Measurements from ENCODE around the gene TRAF3. TPM values are rescaled to one million over a fixed set of nuclear protein-coding genes. Genes with fewer than 3 reads are reported as not detected.
A peak's percentile ranks its signal among the peaks of the same experiment; 100 is the strongest.

The TRAF3 gene
- total RNA-seq, 2 experiments from 2014 or later = 28.9 to 31.0 TPM

GRCh38 chr14:102949062-102949800, 172.0 kb downstream of the TRAF3 start:
- no peaks in the 10 kb centered on the region for H3K9me3 Mint-ChIP-seq (ENCODE audit: insufficient read depth)
- H3K27ac Mint-ChIP-seq = peak overlapping the region; percentile 58
- H3K4me1 Mint-ChIP-seq (ENCODE audit: low read depth) = peaks cover 31% of the 10 kb centered on the region
- ChIA-PET CTCF (interaction anchor here (1.3 to 1.5 kb wide), 2 partner anchors 21 to 255 kb away, joined by 3 read pairs; no protein-coding TSS in a partner anchor), POLR2A (no interaction called here)
- no peak overlapping the region for H3K4me3 Mint-ChIP-seq
- H3K27me3 Mint-ChIP-seq (ENCODE audit: low read depth) = no peaks in the 10 kb centered on the region
- no peaks in the 10 kb centered on the region for H3K36me3 Mint-ChIP-seq (ENCODE audit: low read depth)
- DNase-seq = peak; percentile 63
- peak; percentile 80 for ATAC-seq

- no peaks in the 10 kb centered on the region for H3K9me3 Mint-ChIP-seq (ENCODE audit: insufficient read depth)
- no peaks in the 10 kb centered on the region for H3K27me3 Mint-ChIP-seq (ENCODE audit: low read depth)
- H3K36me3 Mint-ChIP-seq (ENCODE audit: low read depth) = no peaks in the 10 kb centered on the region
- H3K27ac Mint-ChIP-seq = peak overlapping the region; percentile 58
- H3K4me1 Mint-ChIP-seq (ENCODE audit: low read depth) = peaks cover 31% of the 10 kb centered on the region
- POLR2A ChIA-PET = no interaction called here
- no peak for DNase-seq
- no peak overlapping the region for H3K4me3 Mint-ChIP-seq
- CTCF ChIA-PET = interaction anchor here (1.3 to 1.5 kb wide), 2 partner anchors 21 to 256 kb away, joined by 3 read pairs; no protein-coding TSS in a partner anchor
- no peak for ATAC-seq
Observed at GRCh38 chr14:102949801-102950451, 172.7 kb downstream of the TRAF3 start.

DNA sequence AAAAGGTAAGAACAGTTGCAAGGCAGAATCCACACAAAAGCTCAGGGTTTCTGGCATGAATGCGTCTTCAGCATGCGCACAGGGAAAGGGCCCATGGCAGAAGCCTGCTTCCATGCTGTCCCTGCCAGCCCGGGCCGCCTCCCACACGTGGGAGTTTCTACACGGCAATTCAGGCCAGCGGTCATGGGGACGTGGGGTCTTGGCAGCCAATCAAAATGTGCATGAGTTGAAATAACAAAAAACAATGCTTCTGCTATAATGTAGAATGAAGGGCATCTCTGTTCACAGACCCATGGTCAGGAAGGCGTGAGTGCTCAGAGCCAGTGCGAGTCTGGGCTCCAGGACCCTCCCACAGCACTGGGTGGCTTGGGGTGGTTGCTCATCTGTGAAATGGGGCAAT, 173.8 kb downstream of the TRAF3 start:
- no peaks in the 10 kb centered on the region for H3K36me3 Mint-ChIP-seq (ENCODE audit: low read depth)
- CTCF ChIA-PET = interaction anchor here (0.7 kb wide), 1 partner anchor 16 kb away, joined by 3 read pairs; no protein-coding TSS in a partner anchor
- ATAC-seq (no peak), DNase-seq (no peak)
- H3K27ac Mint-ChIP-seq = no peak overlapping the region
- H3K4me1 Mint-ChIP-seq (ENCODE audit: low read depth) = peaks cover 31% of the 10 kb centered on the region
- no peaks in the 10 kb centered on the region for H3K9me3 Mint-ChIP-seq (ENCODE audit: insufficient read depth)
- no peak overlapping the region for H3K4me3 Mint-ChIP-seq
- POLR2A ChIA-PET = no interaction called here
- H3K27me3 Mint-ChIP-seq (ENCODE audit: low read depth) = no peaks in the 10 kb centered on the region

DNA sequence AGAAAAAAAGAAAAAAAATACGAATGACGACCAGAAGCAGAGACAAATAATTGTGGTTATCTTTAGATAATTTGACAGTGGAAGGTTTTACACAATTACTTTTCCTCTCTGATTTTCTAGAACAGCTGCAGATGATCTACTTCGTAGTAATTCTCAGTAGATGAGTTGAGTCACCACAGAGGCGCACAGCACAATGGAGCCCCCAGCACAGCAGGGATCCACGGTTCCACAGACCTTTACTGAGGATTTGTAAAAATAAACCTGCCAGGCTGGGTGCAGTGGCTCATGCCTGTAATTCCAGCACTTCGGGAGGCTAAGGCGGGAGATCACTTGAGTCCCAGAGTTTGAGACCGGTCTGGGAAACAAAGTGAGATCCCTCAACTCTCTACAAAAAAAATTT, 174.6 kb downstream of the TRAF3 start:
- H3K4me3 Mint-ChIP-seq = no peak overlapping the region
- no peak for DNase-seq
- POLR2A ChIA-PET = no interaction called here
- H3K4me1 Mint-ChIP-seq (ENCODE audit: low read depth) = peaks cover 25% of the 10 kb centered on the region
- H3K9me3 Mint-ChIP-seq (ENCODE audit: insufficient read depth) = no peaks in the 10 kb centered on the region
- no peaks in the 10 kb centered on the region for H3K27me3 Mint-ChIP-seq (ENCODE audit: low read depth)
- CTCF ChIA-PET = no interaction called here
- H3K36me3 Mint-ChIP-seq (ENCODE audit: low read depth) = no peaks in the 10 kb centered on the region
- ATAC-seq = no peak
- H3K27ac Mint-ChIP-seq = no peak overlapping the region

DNA sequence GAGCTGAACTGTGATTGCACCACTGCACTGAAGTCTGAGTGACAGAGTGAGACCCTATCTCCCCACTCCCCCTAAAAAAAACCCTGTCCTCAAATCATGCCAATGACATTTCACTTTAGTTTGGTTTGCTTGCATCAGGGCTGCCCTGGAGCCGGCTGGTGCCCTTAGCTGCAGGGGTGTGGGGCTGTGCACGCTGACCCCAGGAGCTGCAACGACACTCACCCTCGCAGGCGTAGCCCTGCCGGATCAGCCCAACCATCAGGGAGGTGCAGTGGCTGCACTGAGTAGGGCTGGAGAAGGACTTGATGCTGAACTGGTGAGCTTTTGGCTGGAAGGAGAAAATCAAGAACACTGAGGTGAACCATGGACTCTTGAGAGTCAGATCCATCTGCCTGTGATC, 175.0 kb downstream of the TRAF3 start:
- Mint-ChIP-seq H3K27ac (no peak overlapping the region), H3K4me3 (no peak overlapping the region), H3K4me1 (ENCODE audit: low read depth) (peaks cover 20% of the 10 kb centered on the region), H3K27me3 (ENCODE audit: low read depth) (no peaks in the 10 kb centered on the region), H3K36me3 (ENCODE audit: low read depth) (no peaks in the 10 kb centered on the region), H3K9me3 (ENCODE audit: insufficient read depth) (no peaks in the 10 kb centered on the region)
- no peak for ATAC-seq
- CTCF ChIA-PET = no interaction called here
- POLR2A ChIA-PET = no interaction called here
- DNase-seq = no peak

DNA sequence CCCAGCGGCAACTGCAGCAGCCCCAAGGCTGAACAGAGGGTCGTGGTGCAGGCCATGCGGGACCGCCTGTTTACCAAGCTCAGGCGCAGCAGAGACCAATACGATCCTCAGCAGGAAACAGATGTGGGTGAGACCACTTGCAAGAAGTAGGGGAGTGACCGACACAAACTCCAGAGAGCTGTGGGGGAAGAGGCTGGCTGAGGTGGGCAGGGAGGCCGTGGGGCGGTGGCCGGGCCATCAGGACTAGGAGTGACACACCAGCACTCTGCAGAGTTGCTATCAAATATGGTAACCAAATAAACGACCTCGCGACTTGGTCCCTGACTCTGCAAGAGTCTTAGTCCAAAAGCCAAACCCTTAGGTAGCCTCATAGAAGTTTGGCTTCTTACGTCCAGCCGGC, 175.9 kb downstream of the TRAF3 start:
- DNase-seq (no peak), ATAC-seq (no peak)
- no peaks in the 10 kb centered on the region for H3K36me3 Mint-ChIP-seq (ENCODE audit: low read depth)
- ChIA-PET CTCF (no interaction called here), POLR2A (interaction anchor here (0.7 kb wide), 1 partner anchor 38 kb away, joined by 4 read pairs; no protein-coding TSS in a partner anchor)
- no peak overlapping the region for H3K27ac Mint-ChIP-seq
- peaks cover 14% of the 10 kb centered on the region for H3K4me1 Mint-ChIP-seq (ENCODE audit: low read depth)
- H3K27me3 Mint-ChIP-seq (ENCODE audit: low read depth) = no peaks in the 10 kb centered on the region
- no peak overlapping the region for H3K4me3 Mint-ChIP-seq
- no peaks in the 10 kb centered on the region for H3K9me3 Mint-ChIP-seq (ENCODE audit: insufficient read depth)

DNA sequence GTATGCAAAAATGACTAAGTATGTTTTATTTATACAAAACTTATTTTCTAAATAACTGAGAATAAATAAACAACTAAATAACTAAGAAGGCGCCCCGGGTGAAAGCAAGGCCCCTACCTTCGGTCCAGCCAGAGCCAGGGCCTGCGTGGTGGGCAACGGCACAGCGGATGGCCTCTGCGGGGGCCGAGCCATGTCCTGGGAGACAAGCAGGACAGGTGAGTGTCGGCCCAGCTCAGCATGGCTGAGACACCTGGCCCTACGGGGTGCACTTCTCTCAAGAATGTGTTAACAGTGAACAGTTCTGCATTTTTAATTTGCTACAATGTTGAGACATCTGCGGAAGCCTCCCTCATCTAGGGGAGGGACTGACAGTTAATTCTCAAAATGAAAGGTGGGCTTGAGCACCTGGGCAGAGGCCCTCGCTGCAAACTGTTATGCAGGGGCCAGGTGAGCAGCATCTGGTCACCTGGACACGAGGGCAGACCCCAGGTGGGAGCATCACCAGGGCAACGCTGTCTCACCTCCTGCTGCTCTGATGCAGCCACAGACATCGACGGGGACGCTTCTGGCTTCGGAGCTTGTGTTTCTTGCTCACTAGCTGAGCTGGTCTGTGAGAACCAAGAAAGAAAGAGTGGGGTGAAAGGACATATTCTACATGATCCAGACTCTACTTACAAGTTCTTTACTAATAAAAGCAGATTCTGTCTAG, 177.0 kb downstream of the TRAF3 start:
- CTCF ChIA-PET = no interaction called here
- ATAC-seq (no peak), DNase-seq (no peak)
- Mint-ChIP-seq H3K4me1 (ENCODE audit: low read depth) (peaks cover 7% of the 10 kb centered on the region), H3K9me3 (ENCODE audit: insufficient read depth) (no peaks in the 10 kb centered on the region), H3K27me3 (ENCODE audit: low read depth) (no peaks in the 10 kb centered on the region), H3K36me3 (ENCODE audit: low read depth) (no peaks in the 10 kb centered on the region), H3K27ac (no peak overlapping the region), H3K4me3 (no peak overlapping the region)
- POLR2A ChIA-PET = interaction anchor here (0.7 kb wide), 1 partner anchor 37 kb away, joined by 4 read pairs; no protein-coding TSS in a partner anchor

DNA sequence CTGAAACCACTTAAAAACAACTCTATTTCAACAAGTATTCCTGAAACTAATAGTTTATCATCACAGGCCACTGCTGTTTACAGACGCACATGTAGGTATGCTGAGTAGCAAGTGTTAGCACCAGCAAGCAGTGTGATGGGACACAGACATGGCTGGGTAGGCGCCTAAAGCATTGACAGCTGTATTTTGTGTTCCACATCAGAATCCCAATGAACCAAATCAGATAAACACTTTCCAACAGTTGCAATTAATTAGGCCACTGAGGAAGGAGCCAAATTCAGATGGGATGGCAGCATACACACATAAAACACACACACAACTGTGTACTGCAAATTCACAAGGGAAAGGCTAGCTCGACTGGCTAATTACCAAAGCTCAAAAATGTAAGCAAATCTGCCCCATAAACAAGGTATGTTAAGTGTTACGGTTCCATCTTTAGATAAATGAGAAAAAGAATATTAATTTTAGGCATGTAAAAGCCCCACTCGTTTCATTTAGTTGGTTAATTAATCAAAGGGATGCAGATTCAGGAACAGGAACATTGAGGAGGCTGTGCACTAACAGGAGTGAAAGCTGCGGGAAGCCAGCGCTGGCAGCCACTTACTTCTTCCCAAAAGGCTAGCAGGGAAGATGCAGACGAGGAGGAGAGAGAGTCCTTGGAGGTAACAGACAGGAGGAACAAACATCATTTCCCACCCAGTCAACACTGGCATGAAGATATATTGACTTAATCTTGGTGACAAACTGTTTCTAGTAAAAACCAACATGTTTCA, 178.6 kb downstream of the TRAF3 start:
- Mint-ChIP-seq H3K4me3 (no peak overlapping the region), H3K9me3 (ENCODE audit: insufficient read depth) (no peaks in the 10 kb centered on the region), H3K27me3 (ENCODE audit: low read depth) (no peaks in the 10 kb centered on the region), H3K36me3 (ENCODE audit: low read depth) (no peaks in the 10 kb centered on the region), H3K4me1 (ENCODE audit: low read depth) (no peaks in the 10 kb centered on the region), H3K27ac (no peak overlapping the region)
- ChIA-PET CTCF (no interaction called here), POLR2A (no interaction called here)
- DNase-seq (no peak), ATAC-seq (no peak)

GRCh38 chr14:102957222-102957621, 180.0 kb downstream of the TRAF3 start:
- no peaks in the 10 kb centered on the region for H3K9me3 Mint-ChIP-seq (ENCODE audit: insufficient read depth)
- no peaks in the 10 kb centered on the region for H3K36me3 Mint-ChIP-seq (ENCODE audit: low read depth)
- no peak overlapping the region for H3K27ac Mint-ChIP-seq
- DNase-seq = no peak
- H3K4me3 Mint-ChIP-seq = no peak overlapping the region
- CTCF ChIA-PET = no interaction called here
- no peaks in the 10 kb centered on the region for H3K27me3 Mint-ChIP-seq (ENCODE audit: low read depth)
- POLR2A ChIA-PET = no interaction called here
- ATAC-seq = no peak
- H3K4me1 Mint-ChIP-seq (ENCODE audit: low read depth) = no peaks in the 10 kb centered on the region

DNA sequence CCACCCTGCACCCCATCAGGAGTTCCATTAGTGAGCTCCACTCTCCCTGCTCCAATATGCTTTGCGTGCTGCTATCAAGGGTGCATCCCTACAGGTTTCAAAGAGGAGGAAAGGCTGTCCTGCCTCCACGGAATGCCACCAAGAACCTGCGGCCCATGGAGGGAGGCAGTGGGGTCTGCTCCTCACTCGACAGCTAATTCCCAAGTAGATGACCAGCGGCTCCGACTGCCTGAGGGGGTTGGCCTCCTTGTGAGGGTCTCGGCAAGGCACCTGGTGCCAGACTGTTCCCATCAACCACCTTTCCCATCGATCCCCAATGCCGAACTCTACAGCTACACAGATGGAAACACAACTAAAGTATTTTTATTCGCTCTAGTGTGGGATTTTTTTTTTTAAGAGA, 181.2 kb downstream of the TRAF3 start:
- no peak overlapping the region for H3K27ac Mint-ChIP-seq
- ATAC-seq (no peak), DNase-seq (no peak)
- H3K36me3 Mint-ChIP-seq (ENCODE audit: low read depth) = no peaks in the 10 kb centered on the region
- CTCF ChIA-PET = no interaction called here
- no peaks in the 10 kb centered on the region for H3K9me3 Mint-ChIP-seq (ENCODE audit: insufficient read depth)
- H3K4me1 Mint-ChIP-seq (ENCODE audit: low read depth) = no peaks in the 10 kb centered on the region
- no peak overlapping the region for H3K4me3 Mint-ChIP-seq
- POLR2A ChIA-PET = no interaction called here
- no peaks in the 10 kb centered on the region for H3K27me3 Mint-ChIP-seq (ENCODE audit: low read depth)

All from activated CD8-positive, alpha-beta T cell treated with anti-CD3 and anti-CD28 coated beads, Interleukin-2, amount 10 ng/mL, durations not matched to agents 7 days and 5 days (primary cell).